ENCODE measurements around the gene RHBDL3. TPM values are rescaled to one million over a fixed set of nuclear protein-coding genes. Genes with fewer than 3 reads are reported as not detected.

RHBDL3 gene
- total RNA-seq, 1 experiment from 2014 or later = 12.5 TPM

DNA sequence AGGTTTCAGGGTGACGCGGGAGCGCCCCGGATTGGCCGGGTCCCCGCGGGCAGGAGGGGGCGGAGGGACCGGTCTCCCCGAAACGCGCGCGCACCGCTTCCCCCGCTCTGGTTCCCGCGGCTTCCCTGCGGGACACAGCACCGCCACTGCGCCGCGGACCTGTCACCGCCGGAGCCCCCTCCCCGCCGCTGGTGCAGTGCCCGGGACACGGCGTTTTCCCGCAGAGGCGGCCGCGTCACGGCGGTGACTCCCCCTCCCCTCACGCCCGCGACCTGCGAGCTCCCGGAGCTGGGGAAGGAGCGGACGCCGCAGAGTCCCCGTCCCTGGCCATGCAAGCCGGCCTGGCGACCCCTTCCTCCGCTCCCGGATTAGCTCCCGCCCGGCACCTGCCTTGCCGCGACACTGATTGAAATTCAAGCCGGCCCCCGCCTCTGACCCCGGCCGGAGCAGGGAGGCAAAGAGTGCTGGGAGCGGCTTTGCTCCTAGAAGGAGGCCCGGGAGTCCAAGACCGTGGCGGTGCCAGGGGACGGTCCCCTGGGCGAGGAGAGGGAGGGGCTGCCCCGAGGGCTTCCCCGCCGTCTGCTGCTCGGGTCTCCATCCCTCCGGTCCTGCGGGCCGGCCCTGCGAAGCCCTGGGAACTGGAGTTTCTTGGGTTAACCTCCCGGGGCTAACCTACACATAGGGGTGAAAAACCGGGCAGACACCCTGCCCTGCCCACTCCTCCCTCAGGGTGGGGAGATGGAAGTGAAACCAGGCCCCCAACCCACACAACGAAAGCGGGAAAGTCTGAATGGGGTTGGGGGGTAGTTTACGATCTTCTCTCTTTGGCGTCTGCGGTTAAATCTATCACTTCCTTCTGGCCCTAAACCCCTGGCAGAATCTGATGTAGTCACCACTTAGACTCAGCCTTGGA is 1.0 kb downstream of the RHBDL3 start:
- Histone ChIP-seq H2AFZ (ENCODE audit: low read length) (no peak overlapping the region), H3K23me2 (ENCODE audit: insufficient read length, low read depth, low read length, poor library complexity, severe bottlenecking) (peaks cover 14% of the 10 kb centered on the region), H4K20me1 (ENCODE audit: control insufficient read depth, insufficient read depth, insufficient read length) (no peaks in the 10 kb centered on the region), H3T11ph (ENCODE audit: low read length) (no peak overlapping the region), H3K4ac (ENCODE audit: low read depth, low read length) (no peak overlapping the region), H3K4me2 (ENCODE audit: insufficient read depth, insufficient read length, low read length) (peak overlapping the region; percentile 73), H3K56ac (ENCODE audit: insufficient read length, low read depth, low read length) (no peak overlapping the region), H3K18ac (ENCODE audit: insufficient read length, low read depth, low read length) (no peak overlapping the region), H3K23ac (ENCODE audit: insufficient read length, low read depth, low read length) (no peak overlapping the region), H3K9me3 (ENCODE audit: control insufficient read depth, low read depth, low read length) (no peaks in the 10 kb centered on the region), H3K4me1 (ENCODE audit: insufficient read depth, low read length) (peaks cover 8% of the 10 kb centered on the region; the same call in 1 of the 2 replicates), H2BK15ac (ENCODE audit: low read depth, low read length) (no peak overlapping the region), H3K79me2 (ENCODE audit: insufficient read depth, low read length) (no peaks in the 10 kb centered on the region), H2BK20ac (ENCODE audit: low read depth, low read length, poor library complexity, severe bottlenecking) (no peak overlapping the region), H3K27ac (ENCODE audit: insufficient read length, low read depth, low read length) (no peak overlapping the region), H4K8ac (replicated peaks; ENCODE audit: insufficient read length, low read depth, low read length) (no peak overlapping the region), H3K27me3 (ENCODE audit: insufficient read depth, low read length) (peaks cover 6% of the 10 kb centered on the region; the same call in 1 of the 2 replicates), H4K91ac (ENCODE audit: insufficient read length, low read depth, low read length) (no peak overlapping the region), H3K9ac (ENCODE audit: extremely low read depth, insufficient read length, low read length) (no peak overlapping the region), H3K14ac (ENCODE audit: insufficient read depth, low read length) (no peak overlapping the region), H2BK5ac (ENCODE audit: insufficient read length, low read length) (no peak overlapping the region), H4K5ac (ENCODE audit: insufficient read length, low read depth, low read length) (no peak overlapping the region), H2BK12ac (ENCODE audit: insufficient read length, low read depth, low read length) (no peak overlapping the region), H3K79me1 (ENCODE audit: insufficient read depth, low read depth, low read length, poor library complexity, severe bottlenecking) (no peaks in the 10 kb centered on the region), H2AK5ac (ENCODE audit: insufficient read length, low read length) (no peak overlapping the region), H2BK120ac (ENCODE audit: low read depth, low read length, poor library complexity, severe bottlenecking) (no peak overlapping the region)
- Mint-ChIP-seq H3K9me3 (no peaks in the 10 kb centered on the region), H3K4me3 (peak overlapping the region; percentile 74 to 85), H3K36me3 (ENCODE audit: insufficient read depth in 1 of 3, low read depth in 3 of 3) (peaks cover 0 to 9% (median 1%) of the 10 kb centered on the region in 3 experiments; a peak in 4 of 7 replicates), H3K4me1 (peaks cover 45 to 49% of the 10 kb centered on the region in 2 experiments), H3K27ac (no peak overlapping the region; a peak in 2 of 7 replicates), H3K27me3 (ENCODE audit: low read depth) (peaks cover 78% of the 10 kb centered on the region)
- TF ChIP-seq, protein P1, sequence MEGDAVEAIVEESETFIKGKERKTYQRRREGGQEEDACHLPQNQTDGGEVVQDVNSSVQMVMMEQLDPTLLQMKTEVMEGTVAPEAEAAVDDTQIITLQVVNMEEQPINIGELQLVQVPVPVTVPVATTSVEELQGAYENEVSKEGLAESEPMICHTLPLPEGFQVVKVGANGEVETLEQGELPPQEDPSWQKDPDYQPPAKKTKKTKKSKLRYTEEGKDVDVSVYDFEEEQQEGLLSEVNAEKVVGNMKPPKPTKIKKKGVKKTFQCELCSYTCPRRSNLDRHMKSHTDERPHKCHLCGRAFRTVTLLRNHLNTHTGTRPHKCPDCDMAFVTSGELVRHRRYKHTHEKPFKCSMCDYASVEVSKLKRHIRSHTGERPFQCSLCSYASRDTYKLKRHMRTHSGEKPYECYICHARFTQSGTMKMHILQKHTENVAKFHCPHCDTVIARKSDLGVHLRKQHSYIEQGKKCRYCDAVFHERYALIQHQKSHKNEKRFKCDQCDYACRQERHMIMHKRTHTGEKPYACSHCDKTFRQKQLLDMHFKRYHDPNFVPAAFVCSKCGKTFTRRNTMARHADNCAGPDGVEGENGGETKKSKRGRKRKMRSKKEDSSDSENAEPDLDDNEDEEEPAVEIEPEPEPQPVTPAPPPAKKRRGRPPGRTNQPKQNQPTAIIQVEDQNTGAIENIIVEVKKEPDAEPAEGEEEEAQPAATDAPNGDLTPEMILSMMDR (conservative IDR thresholded peaks at IDR 0.05) = no peak
- WGBS (ENCODE audit: extremely low coverage, insufficient read length, low lambda C conversion rate) = no CpG with 5 or more reads among the region's 78 CpGs
- DNase-seq = peak; percentile 69
